Stomach (tissue), 9 donors: ENCODE data around the gene DNAJC17. TPM values are rescaled to one million over a fixed set of nuclear protein-coding genes. Genes with fewer than 3 reads are reported as not detected.

Source experiments
- DNase-seq, 2 donors: peaks; one replicate each; pipeline versions ENCODE4 v3.0.0 to v3.0.0-alpha.2; 2013 to 2019
- H3K27ac ChIP-seq, 5 donors: fragments of 200-600 bp in 4 of 5; sonication (generic) in 4 of 5; one replicate each; pipeline ENCODE4 v1.5.1; 2013 to 2019; ENCODE audit warnings: mild to moderate bottlenecking in 1 of 5, moderate library complexity in 1 of 5
- H3K27me3 ChIP-seq, 3 donors: fragments of 200-600 bp; sonication (generic); one replicate each; pipeline ENCODE4 v1.5.1; 2017 to 2019; ENCODE audit warnings: mixed run types in 1 of 3
- H3K36me3 ChIP-seq, 4 donors: fragments of 200-600 bp; sonication (generic); 1 replicate in 3 of 4; 2 replicates in 1 of 4; pipeline ENCODE4 v1.5.1; 2016 to 2019
- H3K4me1 ChIP-seq, 4 donors: fragments of 200-600 bp; sonication (generic); one replicate each; pipeline ENCODE4 v1.5.1; 2016 to 2019
- H3K4me3 ChIP-seq, 4 donors: fragments of 200-600 bp; sonication (generic) in 3 of 4; one replicate each; pipeline ENCODE4 v1.5.1; 2016 to 2019; ENCODE audit warnings: mild to moderate bottlenecking in 1 of 4
- H3K9me3 ChIP-seq, 4 donors: fragments of 200-600 bp; sonication (generic); one replicate each; pipeline ENCODE4 v1.5.1; 2016 to 2019
- CTCF ChIP-seq, 7 experiments: fragments of 450-650 bp in 4 of 7; fragments of 200-600 bp in 3 of 7; sonication (generic) in 3 of 7; IDR thresholded peaks; one replicate each; pipeline ENCODE4 v1.5.1; 2016 to 2019; ENCODE audit warnings: antibody characterized with exemption in 7 of 7, control low read depth in 2 of 7, mild to moderate bottlenecking in 1 of 7
- EP300 ChIP-seq: sonication (generic); formaldehyde crosslinking; IDR thresholded peaks from one replicate; pipeline ENCODE4 v1.6.1; 2017; ENCODE audit warnings: antibody characterized with exemption
- POLR2A ChIP-seq, 4 donors: fragments of 450-650 bp; IDR thresholded peaks; one replicate each; pipeline ENCODE4 v1.6.1; 2016; ENCODE audit warnings: antibody characterized with exemption in 4 of 4, control low read depth in 2 of 4, mild to moderate bottlenecking in 1 of 4, moderate library complexity in 1 of 4
- POLR2AphosphoS5 ChIP-seq, 3 donors: sonication (generic); formaldehyde crosslinking; IDR thresholded peaks; one replicate each; pipeline ENCODE4 v1.6.1; 2016; ENCODE audit warnings: antibody characterized with exemption in 3 of 3
- WGBS, 5 donors: extraction: QIAGEN DNeasy Blood & Tissue Kit in 3 of 5; methylation state at CpG; one replicate each; pipeline versions ENCODE4 v1.1.5 to v1.1.7; 2013 to 2018; 5-methylcytosine and 5-hydroxymethylcytosine counted together
- intact Hi-C: fragments of 100-400 bp; cut with DNase I; formaldehyde crosslinking; loops from one replicate; pipeline ENCODE4 v1.15.1; 2023; ENCODE audit warnings: low total_unique reads
- polyA plus RNA-seq, 3 donors: library from polyadenylated mRNA; stranded (reverse); fragments of 200-250 nt; gene quantifications; one replicate each; pipeline ENCODE4 v1.2.3, GENCODE V29; 2013
- total RNA-seq, 5 donors: library from RNA; depleted of rRNA; stranded (reverse); fragments of >200 nt; gene quantifications; one replicate each; pipeline versions ENCODE4 v1.1.0 to v1.2.3, GENCODE V29; 2014 to 2016
- donor health status: healthy with polysubstance abuse.
- donor health status: Bipolar disorder and iron deficiency.
- donor health status: healthy.

DNAJC17 gene
- total and polyA plus RNA-seq, 8 donors, result 11.0 to 66.7 (median 43.7) TPM

DNA sequence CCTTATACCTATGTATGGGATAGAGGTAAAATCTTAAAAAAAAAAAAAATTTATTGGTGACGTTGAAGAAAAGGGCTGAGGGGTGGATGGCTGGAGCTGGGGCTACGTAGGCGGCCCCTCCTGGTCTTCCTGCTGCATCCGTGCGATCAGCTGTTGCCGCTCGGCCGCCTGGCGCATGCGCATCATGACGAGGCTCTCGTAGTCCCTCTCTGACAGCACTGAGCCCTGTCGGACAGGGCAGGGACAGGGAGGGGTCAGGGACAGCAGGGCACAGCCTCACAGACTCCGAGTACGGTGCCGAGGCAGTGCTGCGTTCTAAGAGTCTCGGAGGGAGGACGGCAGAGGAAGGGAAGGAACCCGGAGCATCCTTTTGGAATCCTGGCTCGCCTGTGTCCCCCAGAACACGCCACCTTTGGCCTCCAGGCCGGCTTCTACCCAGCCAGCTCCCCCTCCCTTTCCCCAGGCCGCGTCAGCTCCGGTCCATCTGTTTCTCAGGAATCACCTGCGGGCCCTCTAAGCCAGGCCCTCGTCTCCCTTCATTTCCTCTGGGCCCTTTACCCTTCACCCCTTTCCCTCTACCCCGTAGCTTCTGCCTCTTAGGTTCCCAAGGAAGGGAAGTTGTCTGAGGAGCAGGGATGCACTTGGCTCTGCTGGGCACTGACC lies 39.3 kb downstream of the DNAJC17 start:
- no peak for DNase-seq
- peaks cover 7 to 50% (median 41%) of the 10 kb centered on the region in 4 donors for H3K36me3 ChIP-seq
- H3K9me3 ChIP-seq, result no peaks in the 10 kb centered on the region
- H3K4me3 ChIP-seq, result no peak overlapping the region
- intact Hi-C loops, result no loop called here
- H3K27ac ChIP-seq, result peak overlapping the region; percentile 41 to 91 (median 75)
- WGBS, 5 donors, result 75 to 88% (median 84%) methylated on average over 27 to 29 of the region's 29 CpGs
- H3K4me1 ChIP-seq, result peaks cover 60 to 83% (median 78%) of the 10 kb centered on the region in 4 donors
- H3K27me3 ChIP-seq, result no peaks in the 10 kb centered on the region
- TF ChIP-seq POLR2AphosphoS5 (IDR thresholded peaks at IDR 0.05), result no peak
- TF ChIP-seq POLR2A (IDR thresholded peaks at IDR 0.05), result no peak
- TF ChIP-seq CTCF (IDR thresholded peaks at IDR 0.05), result no peak
- TF ChIP-seq EP300, result no peak

- 85 to 90% (median 87%) methylated on average over 28 to 32 of the region's 32 CpGs for WGBS, 5 donors
- Histone ChIP-seq H3K36me3 (peaks cover 3 to 42% (median 33%) of the 10 kb centered on the region in 4 donors), H3K27me3 (no peaks in the 10 kb centered on the region), H3K27ac (peak overlapping the region in 2 of 5 donors; percentile 86 to 93), H3K9me3 (no peaks in the 10 kb centered on the region), H3K4me1 (peaks cover 66 to 87% (median 85%) of the 10 kb centered on the region in 4 donors), H3K4me3 (no peak overlapping the region)
- intact Hi-C loops, result no loop called here
- no peak for DNase-seq
- no peak for TF ChIP-seq CTCF (IDR thresholded peaks at IDR 0.05)
- no peak for TF ChIP-seq POLR2A (IDR thresholded peaks at IDR 0.05)
- TF ChIP-seq EP300, result no peak
- TF ChIP-seq POLR2AphosphoS5 (IDR thresholded peaks at IDR 0.05), result no peak
Measured at GRCh38 chr15:40766906-40767837, 40.1 kb downstream of the DNAJC17 start.

- intact Hi-C loops, result no loop called here
- Histone ChIP-seq H3K36me3 (peaks cover 3 to 33% (median 25%) of the 10 kb centered on the region in 4 donors), H3K4me3 (peak overlapping the region in 1 of 4 donors; percentile 76), H3K4me1 (peaks cover 66 to 94% (median 86%) of the 10 kb centered on the region in 4 donors), H3K27me3 (no peaks in the 10 kb centered on the region), H3K27ac (peak overlapping the region in 3 of 5 donors; percentile 80 to 93 (median 89)), H3K9me3 (no peaks in the 10 kb centered on the region)
- TF ChIP-seq POLR2A (IDR thresholded peaks at IDR 0.05) (no peak), EP300 (no peak), POLR2AphosphoS5 (IDR thresholded peaks at IDR 0.05) (no peak), CTCF (IDR thresholded peaks at IDR 0.05) (no peak)
- no peak for DNase-seq
- 65 to 80% (median 75%) methylated on average over 6 to 7 of the region's 7 CpGs for WGBS, 5 donors
Measured at GRCh38 chr15:40766194-40766815, 41.0 kb downstream of the DNAJC17 start.

DNA sequence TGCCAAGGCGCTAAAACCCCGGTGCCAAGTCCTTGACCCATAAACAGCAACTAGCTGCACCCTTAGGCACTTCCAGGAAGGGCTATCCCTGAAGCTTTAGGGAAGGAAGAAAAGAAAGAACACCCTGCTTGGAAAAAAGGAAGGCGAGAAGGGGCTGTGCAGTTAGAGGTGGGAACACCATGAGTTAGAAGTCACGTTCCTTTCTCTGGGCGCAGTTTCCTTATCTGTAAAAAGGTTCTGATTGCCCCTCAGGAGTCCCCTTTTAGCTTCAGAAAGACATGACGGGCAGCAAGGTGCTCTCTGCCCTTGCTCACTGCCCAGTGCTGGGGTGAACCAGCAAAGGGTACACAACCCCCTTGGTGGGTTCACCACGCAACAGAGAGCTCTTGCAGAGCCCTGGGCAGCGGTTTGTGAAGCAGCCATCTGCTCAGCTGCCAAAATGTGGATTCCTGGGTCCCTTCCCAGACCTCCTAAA lies 42.6 kb downstream of the DNAJC17 start:
- DNase-seq, result no peak
- H3K9me3 ChIP-seq, result no peaks in the 10 kb centered on the region
- peak overlapping the region; percentile 80 to 93 (median 88) for H3K27ac ChIP-seq
- intact Hi-C loops, result no loop called here
- peaks cover 3 to 21% (median 15%) of the 10 kb centered on the region in 4 donors for H3K36me3 ChIP-seq
- WGBS, 5 donors, result 12 to 27% (median 18%) methylated on average over 6 to 8 of the region's 8 CpGs
- peak overlapping the region; percentile 50 to 76 (median 56) for H3K4me3 ChIP-seq
- peaks cover 59 to 83% (median 79%) of the 10 kb centered on the region in 4 donors for H3K4me1 ChIP-seq
- H3K27me3 ChIP-seq, result no peaks in the 10 kb centered on the region
- TF ChIP-seq POLR2AphosphoS5 (IDR thresholded peaks at IDR 0.05) (no peak), CTCF (IDR thresholded peaks at IDR 0.05) (no peak), POLR2A (IDR thresholded peaks at IDR 0.05) (no peak)
